GM12878 (cell line): ENCODE data around the gene USP2. TPM values are rescaled to one million over a fixed set of nuclear protein-coding genes. Genes with fewer than 3 reads are reported as not detected.

Source experiments
- ATAC-seq: fragments of 200-7000 bp; cut with Tn5 transposase; 3 replicates; pipeline ENCODE4 v1.9.1; 2020; ENCODE audit warnings: mild to moderate bottlenecking, moderate library complexity
- BruUV-seq: library from RNA; stranded (reverse); fragments of 400-500 nt; replicated peaks from 2 replicates; lab custom pipeline; 2021; lab: Mats Ljungman, UMichigan
- CTCF ChIA-PET: fragments of 300-600 bp; sonication (Branson Sonifier 250); formaldehyde crosslinking; extraction: SDS; loops from one replicate; lab custom pipeline; 2021; ENCODE audit warnings: inconsistent platforms; lab: Yijun Ruan, JAX
- POLR2A ChIA-PET: fragments of 350-600 bp; formaldehyde crosslinking; extraction: SDS; loops from one replicate; lab custom pipeline; 2021; ENCODE audit warnings: inconsistent platforms; lab: Charles Lee
- RAD21 ChIA-PET: fragments of 300-600 bp; sonication (Branson Sonifier 250); formaldehyde crosslinking; loops from one replicate; lab custom pipeline; 2023; ENCODE audit warnings: antibody characterized with exemption; ENCODE audit not compliant: unreplicated experiment; lab: Charles Lee
- SMC1A ChIA-PET: fragments of 300-600 bp; sonication (Branson Sonifier 250); formaldehyde crosslinking; loops from one replicate; lab custom pipeline; 2023; ENCODE audit not compliant: unreplicated experiment, uncharacterized antibody; lab: Charles Lee
- DNase-seq: peaks from one replicate; pipeline ENCODE4 v3.0.0-alpha.2; 2011; ENCODE audit warnings: low read depth, low spot score
- FAIRE-seq: peaks from 3 replicates; lab custom pipeline; 2011; peaks lifted over from hg19 to GRCh38; lab: Jason Lieb, UNC
- H2AFZ ChIP-seq: 2 replicates; pipeline ENCODE4 v1.6.0; 2011; ENCODE audit warnings: low read depth, low read length, control low read depth; ENCODE audit not compliant: control insufficient read depth
- H3K27ac ChIP-seq: 2 replicates; pipeline ENCODE4 v1.5.1; 2011; ENCODE audit warnings: control low read depth; ENCODE audit not compliant: control insufficient read depth, insufficient read depth
- H3K27me3 ChIP-seq, 2 experiments: replicated peaks in 1 of 2; 2 replicates each; pipeline versions ENCODE4 v1.6.0 to v1.6.1; 2011; ENCODE audit warnings: low read length in 1 of 2; ENCODE audit not compliant: control insufficient read depth in 2 of 2, insufficient read depth in 2 of 2
- H3K36me3 ChIP-seq, 2 experiments: 2 replicates each; pipeline ENCODE4 v1.5.1; 2011; ENCODE audit warnings: low read length in 1 of 2; ENCODE audit not compliant: control insufficient read depth in 2 of 2, insufficient read depth in 2 of 2
- H3K4me1 ChIP-seq: 2 replicates; pipeline ENCODE4 v1.6.1; 2011; ENCODE audit warnings: mild to moderate bottlenecking, low read length, moderate library complexity, mixed read lengths; ENCODE audit not compliant: control insufficient read depth, insufficient read depth
- H3K4me2 ChIP-seq: 2 replicates; pipeline ENCODE4 v1.6.0; 2011; ENCODE audit warnings: control low read depth; ENCODE audit not compliant: control insufficient read depth, insufficient read depth
- H3K4me3 ChIP-seq: fragments of 200-600 bp; sonication (generic); 2 replicates; pipeline ENCODE4 v1.5.1; 2016
- H3K79me2 ChIP-seq: 2 replicates; pipeline ENCODE4 v1.6.0; 2011; ENCODE audit warnings: low read length; ENCODE audit not compliant: control insufficient read depth, insufficient read depth
- H3K9ac ChIP-seq: 2 replicates; pipeline ENCODE4 v1.8.0; 2011; ENCODE audit warnings: low read length, control low read depth, mixed read lengths; ENCODE audit not compliant: control insufficient read depth, insufficient read depth
- H3K9me3 ChIP-seq: replicated peaks from 3 replicates; pipeline ENCODE4 v1.5.1; 2011; ENCODE audit warnings: mild to moderate bottlenecking, low read length; ENCODE audit not compliant: control insufficient read depth, insufficient read depth
- H4K20me1 ChIP-seq: 2 replicates; pipeline ENCODE4 v1.6.0; 2011; ENCODE audit not compliant: control insufficient read depth, insufficient read depth
- KAT2A ChIP-seq: conservative IDR thresholded peaks from 2 replicates; pipeline ENCODE4 v1.6.1; 2011; ENCODE audit warnings: low read depth, low read length; ENCODE audit not compliant: control insufficient read depth
- NFYA ChIP-seq: IDR thresholded peaks from 2 replicates; pipeline ENCODE4 v1.6.1; 2011; ENCODE audit warnings: low read depth, mild to moderate bottlenecking, low read length, improper control_type of control experiment, borderline replicate concordance
- NR2F1 ChIP-seq: fragments of 450-650 bp; conservative IDR thresholded peaks from 2 replicates; pipeline ENCODE4 v1.6.1; 2017; ENCODE audit warnings: mild to moderate bottlenecking
- PBX3 ChIP-seq: IDR thresholded peaks from 2 replicates; pipeline ENCODE4 v1.6.1; 2011; ENCODE audit warnings: mild to moderate bottlenecking, low read depth, low read length, moderate library complexity; ENCODE audit not compliant: insufficient replicate concordance
- RBBP5 ChIP-seq: fragments of 200-600 bp; sonication (generic); conservative IDR thresholded peaks from 2 replicates; pipeline ENCODE4 v1.6.1; 2016
- SIX5 ChIP-seq: IDR thresholded peaks from 2 replicates; pipeline ENCODE4 v1.6.1; 2011; ENCODE audit warnings: mild to moderate bottlenecking, low read depth, low read length, moderate library complexity; ENCODE audit not compliant: severe bottlenecking
- TAF1 ChIP-seq: IDR thresholded peaks from 2 replicates; pipeline ENCODE4 v1.6.1; 2011; ENCODE audit warnings: mild to moderate bottlenecking, low read depth, low read length, borderline replicate concordance
- TCF12 ChIP-seq: IDR thresholded peaks from 2 replicates; pipeline ENCODE4 v1.6.1; 2011; ENCODE audit warnings: low read depth, mild to moderate bottlenecking, low read length
- WGBS: methylation state at CpG from one replicate; pipeline ENCODE4 v1.1.6; 2016; ENCODE audit warnings: low lambda C conversion rate; ENCODE audit not compliant: insufficient replicate concordance, insufficient coverage; ENCODE audit errors: missing lambda C conversion rate; 5-methylcytosine and 5-hydroxymethylcytosine counted together
- in situ Hi-C: fragments of 300-500 bp; cut with MboI; formaldehyde crosslinking; loops from 9 replicates; pipeline ENCODE4 v1.14.3; 2018; ENCODE audit warnings: mixed read lengths
- intact Hi-C: fragments of 100-400 bp; cut with micrococcal nuclease; formaldehyde crosslinking; loops from one replicate; pipeline ENCODE4 v1.14.2; 2022; ENCODE audit not compliant: unreplicated experiment
- polyA plus RNA-seq, 11 experiments: library from polyadenylated mRNA; depleted of rRNA in 4 of 11; unstranded in 6 of 11; stranded (reverse) in 5 of 11; fragments of >200 nt; fragmentation: Nextera tagmentation in 4 of 11; fragmentation: Illumina TruSeq in 1 of 11; extraction: Ambion mirVana in 4 of 11; extraction: Trizol in 1 of 11; gene quantifications; 1 replicate in 1 of 11; 2 replicates in 10 of 11; pipeline versions ENCODE4 v1.2.1 to v1.2.3, GENCODE V29; 2011 to 2016; ENCODE audit warnings: inconsistent platforms in 2 of 11, missing spikeins in 2 of 11, low read depth in 1 of 11
- total RNA-seq, 4 experiments: library from RNA; depleted of rRNA in 3 of 4; stranded (reverse); fragments of >200 nt in 3 of 4; fragmentation: Illumina TruSeq in 1 of 4; extraction: Trizol in 1 of 4; gene quantifications; 2 replicates each; pipeline versions ENCODE4 v1.2.1 to v1.2.3, GENCODE V29; 2013 to 2021

The USP2 gene
- total and polyA plus RNA-seq, 10 of the 15 experiments (the other 5 are each of a cell fraction or from before 2014, with no cell fraction given), result 0.03 to 0.13 (median 0.06) TPM; not detected in 4

DNA sequence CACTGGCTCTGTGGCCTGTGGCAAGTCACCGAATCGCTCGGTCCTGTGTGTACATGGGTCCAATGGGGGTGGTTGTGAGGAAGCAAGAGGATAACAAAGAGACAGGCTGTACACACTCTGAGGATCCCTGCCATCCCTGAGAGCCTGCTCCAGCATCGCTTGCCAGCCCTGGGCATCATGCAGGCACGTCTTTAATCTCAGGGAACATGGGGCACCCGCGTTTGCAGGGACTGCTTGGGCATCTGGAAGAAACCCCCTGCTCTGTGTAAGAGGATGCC is 39.5 kb downstream of the USP2 start:
- no peak overlapping the region for H3K27ac ChIP-seq
- no peaks in the 10 kb centered on the region for H3K36me3 ChIP-seq
- intact Hi-C loops, result no loop called here
- no peak overlapping the region for H3K4me3 ChIP-seq
- ATAC-seq, result no peak
- H3K9ac ChIP-seq, result no peak overlapping the region
- H3K9me3 ChIP-seq, result no peaks in the 10 kb centered on the region
- no peak overlapping the region for H3K4me2 ChIP-seq
- no peak overlapping the region for H2AFZ ChIP-seq
- FAIRE-seq, result no peak
- H3K27me3 ChIP-seq, result peaks cover 9 to 11% of the 10 kb centered on the region in 2 experiments
- no peaks in the 10 kb centered on the region for H4K20me1 ChIP-seq
- H3K4me1 ChIP-seq, result no peaks in the 10 kb centered on the region
- POLR2A ChIA-PET, result no interaction called here
- TF ChIP-seq RBBP5 (no peak), TAF1 (no peak), NFYA (no peak), SIX5 (no peak), TCF12 (no peak), NR2F1 (no peak)
- TF ChIP-seq, all 136 proteins: peak for 0
- ChIA-PET SMC1A (interaction anchor here (0.6 kb wide), 1 partner anchor 21 kb away, joined by 3 read pairs; no protein-coding TSS in a partner anchor), RAD21 (no interaction called here), CTCF (interaction anchor here (1.6 to 2.4 kb wide), 2 partner anchors 14 kb away, joined by 3 to 8 read pairs; no protein-coding TSS in a partner anchor)
- no TSS peak for BruUV-seq
- no peaks in the 10 kb centered on the region for H3K79me2 ChIP-seq
- WGBS, result 55% methylated on average over 7 of the region's 7 CpGs
- in situ Hi-C loops, result no loop called here
- no peak for DNase-seq

GRCh38 chr11:119341222-119342022 is 40.1 kb downstream of the USP2 start:
- no peaks in the 10 kb centered on the region for H3K36me3 ChIP-seq
- ChIA-PET POLR2A (no interaction called here), CTCF (interaction anchor here (0.6 to 2.4 kb wide), 4 partner anchors 14 to 23 kb away, joined by 3 to 8 read pairs (median 4); no protein-coding TSS in a partner anchor), RAD21 (no interaction called here), SMC1A (interaction anchor here (0.6 kb wide), 1 partner anchor 21 kb away, joined by 3 read pairs; no protein-coding TSS in a partner anchor)
- intact Hi-C loops, result no loop called here
- BruUV-seq, result no TSS peak
- H4K20me1 ChIP-seq, result no peaks in the 10 kb centered on the region
- no peaks in the 10 kb centered on the region for H3K79me2 ChIP-seq
- H3K9ac ChIP-seq, result no peak overlapping the region
- ATAC-seq, result peak; percentile 9; the same call in 1 of the 3 replicates
- in situ Hi-C loops, result no loop called here
- H3K27ac ChIP-seq, result no peak overlapping the region
- no peak for DNase-seq
- H3K4me3 ChIP-seq, result no peak overlapping the region
- H3K4me1 ChIP-seq, result no peaks in the 10 kb centered on the region
- no peak overlapping the region for H3K4me2 ChIP-seq
- H3K27me3 ChIP-seq, result peaks cover 9 to 11% of the 10 kb centered on the region in 2 experiments
- no peaks in the 10 kb centered on the region for H3K9me3 ChIP-seq
- FAIRE-seq, result no peak
- WGBS, result 22% methylated on average over 13 of the region's 16 CpGs
- no peak for TF ChIP-seq PBX3
- no peak for TF ChIP-seq RBBP5
- TF ChIP-seq KAT2A, result no peak
- H2AFZ ChIP-seq, result no peak overlapping the region
